ENCODE results near the gene TBC1D22A.

Gene TBC1D22A

DNA sequence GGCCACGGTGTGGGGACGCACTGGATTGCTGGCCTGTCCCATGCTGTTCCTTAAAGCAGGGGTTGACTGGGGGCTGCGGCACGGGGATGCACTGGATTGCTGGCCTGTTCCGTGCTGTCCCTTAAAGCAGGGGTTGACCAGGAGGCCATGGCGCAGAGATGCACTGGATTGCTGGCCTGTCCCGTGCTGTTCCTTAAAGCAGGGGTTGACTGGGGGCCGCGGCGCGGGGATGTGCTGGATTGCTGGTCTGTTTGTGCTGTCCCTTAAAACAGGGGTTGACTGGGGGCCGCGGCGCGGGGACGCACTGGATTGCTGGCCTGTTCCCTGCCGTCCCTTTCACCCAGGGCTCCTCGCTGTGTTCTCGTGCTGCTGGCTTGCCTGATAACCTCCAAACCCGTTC is 383.4 kb downstream of the TBC1D22A start:
- Histone ChIP-seq H3K4me3 (ENCODE audit: low read depth in 1 of 2, low read length in 2 of 2) (no peak overlapping the region), H3K36me3 (ENCODE audit: control insufficient read depth in 1 of 2, insufficient read depth in 2 of 2, low read length in 2 of 2) (peaks cover 0 to 5% of the 10 kb centered on the region in 2 donors), H3K4me1 (ENCODE audit: control insufficient read depth in 1 of 2, insufficient read depth in 2 of 2, low read length in 2 of 2) (no peaks in the 10 kb centered on the region), H3K27ac (ENCODE audit: low read depth, low read length) (no peak overlapping the region), H3K9me3 (ENCODE audit: control insufficient read depth in 1 of 2, low read length in 2 of 2) (no peaks in the 10 kb centered on the region), H3K9ac (ENCODE audit: low read depth in 1 of 2, low read length in 2 of 2) (no peak overlapping the region), H3K27me3 (ENCODE audit: control insufficient read depth in 1 of 2, insufficient read depth in 2 of 2, low read length in 2 of 2) (no peaks in the 10 kb centered on the region)

DNA sequence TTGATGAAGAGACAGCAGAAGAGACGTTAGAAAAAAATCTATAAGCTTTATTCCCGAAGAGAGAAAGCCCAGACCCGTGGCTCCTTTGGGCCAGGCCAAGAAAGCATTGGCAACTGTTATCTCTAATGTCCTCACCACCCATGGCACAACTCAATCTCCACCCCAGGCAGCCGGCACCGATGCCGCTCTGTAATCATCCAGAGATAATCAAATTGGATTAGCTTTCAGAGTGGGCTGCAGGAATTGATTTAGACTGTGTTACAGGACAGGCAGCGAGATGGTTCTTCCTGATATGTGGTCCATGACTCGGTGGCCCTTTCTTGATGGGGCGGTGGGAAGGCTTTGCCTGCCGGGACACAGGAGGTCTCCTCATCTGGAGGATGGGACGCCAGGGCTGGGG is 383.9 kb downstream of the TBC1D22A start:
- peaks cover 0 to 5% of the 10 kb centered on the region in 2 donors for H3K36me3 ChIP-seq (ENCODE audit: control insufficient read depth in 1 of 2, insufficient read depth in 2 of 2, low read length in 2 of 2)
- H3K27me3 ChIP-seq (ENCODE audit: control insufficient read depth in 1 of 2, insufficient read depth in 2 of 2, low read length in 2 of 2) = no peaks in the 10 kb centered on the region
- H3K27ac ChIP-seq (ENCODE audit: low read depth, low read length) = no peak overlapping the region
- no peak overlapping the region for H3K9ac ChIP-seq (ENCODE audit: low read depth in 1 of 2, low read length in 2 of 2)
- no peaks in the 10 kb centered on the region for H3K4me1 ChIP-seq (ENCODE audit: control insufficient read depth in 1 of 2, insufficient read depth in 2 of 2, low read length in 2 of 2)
- no peaks in the 10 kb centered on the region for H3K9me3 ChIP-seq (ENCODE audit: control insufficient read depth in 1 of 2, low read length in 2 of 2)
- H3K4me3 ChIP-seq (ENCODE audit: low read depth in 1 of 2, low read length in 2 of 2) = no peak overlapping the region

DNA sequence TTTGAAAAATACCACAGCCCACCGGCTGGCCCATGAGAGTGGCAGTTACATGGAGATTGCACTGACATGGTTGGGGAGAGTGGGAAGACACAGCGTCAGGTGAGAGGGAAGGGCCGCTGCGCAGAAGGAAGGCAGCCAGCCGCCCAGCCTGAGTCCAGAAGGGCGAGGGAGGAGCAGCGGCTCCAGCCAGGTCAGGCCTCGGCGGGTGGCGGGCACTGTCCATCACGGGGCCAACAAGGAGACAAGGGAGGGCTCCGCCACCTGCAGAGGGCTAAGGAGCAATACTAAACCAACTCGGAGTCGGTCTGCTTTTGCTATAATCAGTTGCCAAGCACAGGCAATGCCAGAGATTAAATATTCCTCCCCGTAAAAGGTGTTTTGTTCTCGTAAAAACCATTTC is 384.5 kb downstream of the TBC1D22A start:
- no peak overlapping the region for H3K27ac ChIP-seq (ENCODE audit: low read depth, low read length)
- H3K9ac ChIP-seq (ENCODE audit: low read depth in 1 of 2, low read length in 2 of 2) = no peak overlapping the region
- no peaks in the 10 kb centered on the region for H3K4me1 ChIP-seq (ENCODE audit: control insufficient read depth in 1 of 2, insufficient read depth in 2 of 2, low read length in 2 of 2)
- no peaks in the 10 kb centered on the region for H3K27me3 ChIP-seq (ENCODE audit: control insufficient read depth in 1 of 2, insufficient read depth in 2 of 2, low read length in 2 of 2)
- H3K4me3 ChIP-seq (ENCODE audit: low read depth in 1 of 2, low read length in 2 of 2) = no peak overlapping the region
- H3K9me3 ChIP-seq (ENCODE audit: control insufficient read depth in 1 of 2, low read length in 2 of 2) = no peaks in the 10 kb centered on the region
- H3K36me3 ChIP-seq (ENCODE audit: control insufficient read depth in 1 of 2, insufficient read depth in 2 of 2, low read length in 2 of 2) = peaks cover 0 to 5% of the 10 kb centered on the region in 2 donors

DNA sequence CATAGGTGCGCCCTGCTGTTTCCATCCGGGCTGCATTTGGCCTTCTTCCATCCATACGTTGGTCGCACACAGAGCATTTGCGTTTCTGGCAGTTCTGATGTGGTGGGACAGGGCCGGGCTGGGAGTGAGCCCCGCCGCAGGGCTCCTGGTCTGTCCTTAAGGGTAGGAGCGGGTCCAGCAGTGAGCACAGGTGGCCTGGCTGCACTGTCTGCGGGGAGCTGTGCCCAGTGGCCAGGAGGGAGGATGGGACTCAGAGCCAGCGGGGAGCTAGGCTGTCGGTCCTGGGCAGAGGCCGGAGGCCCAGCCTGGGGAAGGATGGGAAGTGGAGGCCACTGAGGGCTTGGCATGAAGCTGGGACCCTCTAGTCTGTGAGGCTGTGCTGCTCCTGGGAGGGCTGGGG is 385.1 kb downstream of the TBC1D22A start:
- Histone ChIP-seq H3K36me3 (ENCODE audit: control insufficient read depth in 1 of 2, insufficient read depth in 2 of 2, low read length in 2 of 2) (peaks cover 0 to 5% of the 10 kb centered on the region in 2 donors), H3K4me1 (ENCODE audit: control insufficient read depth in 1 of 2, insufficient read depth in 2 of 2, low read length in 2 of 2) (no peaks in the 10 kb centered on the region), H3K9me3 (ENCODE audit: control insufficient read depth in 1 of 2, low read length in 2 of 2) (no peaks in the 10 kb centered on the region), H3K27me3 (ENCODE audit: control insufficient read depth in 1 of 2, insufficient read depth in 2 of 2, low read length in 2 of 2) (no peaks in the 10 kb centered on the region), H3K4me3 (ENCODE audit: low read depth in 1 of 2, low read length in 2 of 2) (no peak overlapping the region), H3K9ac (ENCODE audit: low read depth in 1 of 2, low read length in 2 of 2) (no peak overlapping the region), H3K27ac (ENCODE audit: low read depth, low read length) (no peak overlapping the region)

DNA sequence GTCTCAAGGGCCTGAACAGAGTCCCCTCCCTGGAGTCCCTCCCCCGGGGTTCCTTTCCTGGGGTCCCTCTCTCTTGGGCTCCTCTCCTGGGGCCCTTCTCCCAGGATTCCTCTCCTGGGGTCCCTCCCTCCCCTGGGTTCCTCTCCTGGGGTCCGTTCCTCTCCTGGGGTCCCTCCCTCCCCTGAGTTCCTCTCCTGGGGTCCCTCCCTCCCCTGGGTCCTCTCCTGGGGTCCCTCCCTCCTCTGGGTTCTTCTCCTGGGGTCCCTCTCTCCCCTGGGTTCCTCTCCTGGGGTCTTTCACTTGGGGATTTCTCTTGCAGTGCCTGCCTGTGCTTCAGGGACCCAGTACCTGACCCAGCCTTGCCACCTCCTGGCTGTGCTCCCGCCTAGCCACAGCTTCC is 386.1 kb downstream of the TBC1D22A start:
- H3K27me3 ChIP-seq (ENCODE audit: control insufficient read depth in 1 of 2, insufficient read depth in 2 of 2, low read length in 2 of 2) = no peaks in the 10 kb centered on the region
- peaks cover 0 to under 1% of the 10 kb centered on the region in 2 donors for H3K36me3 ChIP-seq (ENCODE audit: control insufficient read depth in 1 of 2, insufficient read depth in 2 of 2, low read length in 2 of 2)
- no peaks in the 10 kb centered on the region for H3K9me3 ChIP-seq (ENCODE audit: control insufficient read depth in 1 of 2, low read length in 2 of 2)
- H3K27ac ChIP-seq (ENCODE audit: low read depth, low read length) = no peak overlapping the region
- H3K4me1 ChIP-seq (ENCODE audit: control insufficient read depth in 1 of 2, insufficient read depth in 2 of 2, low read length in 2 of 2) = no peaks in the 10 kb centered on the region
- H3K9ac ChIP-seq (ENCODE audit: low read depth in 1 of 2, low read length in 2 of 2) = no peak overlapping the region
- no peak overlapping the region for H3K4me3 ChIP-seq (ENCODE audit: low read depth in 1 of 2, low read length in 2 of 2)

DNA sequence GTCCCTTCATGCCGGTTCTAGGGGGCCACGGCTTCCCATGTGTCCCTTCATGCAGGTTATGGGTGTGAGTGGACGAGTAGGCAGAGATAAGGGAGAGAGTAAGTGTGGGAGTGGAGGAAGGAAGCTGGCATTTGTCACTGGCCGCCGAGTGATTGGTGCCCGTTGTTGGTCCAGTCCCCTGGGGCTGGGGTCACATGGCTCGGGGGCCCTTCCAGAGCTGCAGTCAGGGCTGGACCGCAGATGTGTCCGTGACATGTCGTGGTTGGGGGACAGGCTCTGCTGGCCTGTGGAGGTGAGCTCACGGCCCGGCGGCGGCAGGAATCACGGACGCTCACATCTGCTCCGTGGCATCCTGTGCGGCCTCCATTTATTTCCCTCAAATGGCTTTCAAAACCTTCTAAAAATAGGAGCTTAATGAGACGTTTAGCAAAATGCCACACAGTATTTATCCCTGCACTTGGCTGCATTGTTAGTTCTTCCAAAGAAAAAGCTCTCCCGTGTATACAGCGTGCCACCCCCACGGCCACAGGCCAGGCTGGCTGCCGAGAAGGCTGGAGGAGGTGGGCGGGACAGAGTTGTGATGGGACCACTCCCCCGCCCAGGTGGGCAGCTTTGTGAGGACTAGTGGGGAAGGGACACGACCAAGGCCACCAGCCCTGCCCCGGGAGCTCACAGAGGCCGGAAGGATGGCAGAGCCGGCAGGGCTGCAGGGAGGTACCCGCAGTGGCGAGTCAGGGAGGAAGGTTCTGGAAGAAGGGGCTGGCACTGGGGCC is 386.7 kb downstream of the TBC1D22A start:
- Histone ChIP-seq H3K36me3 (ENCODE audit: control insufficient read depth in 1 of 2, insufficient read depth in 2 of 2, low read length in 2 of 2) (no peaks in the 10 kb centered on the region), H3K9me3 (ENCODE audit: control insufficient read depth in 1 of 2, low read length in 2 of 2) (no peaks in the 10 kb centered on the region), H3K4me1 (ENCODE audit: control insufficient read depth in 1 of 2, insufficient read depth in 2 of 2, low read length in 2 of 2) (no peaks in the 10 kb centered on the region), H3K9ac (ENCODE audit: low read depth in 1 of 2, low read length in 2 of 2) (no peak overlapping the region), H3K27me3 (ENCODE audit: control insufficient read depth in 1 of 2, insufficient read depth in 2 of 2, low read length in 2 of 2) (no peaks in the 10 kb centered on the region), H3K27ac (ENCODE audit: low read depth, low read length) (no peak overlapping the region), H3K4me3 (ENCODE audit: low read depth in 1 of 2, low read length in 2 of 2) (no peak overlapping the region)

DNA sequence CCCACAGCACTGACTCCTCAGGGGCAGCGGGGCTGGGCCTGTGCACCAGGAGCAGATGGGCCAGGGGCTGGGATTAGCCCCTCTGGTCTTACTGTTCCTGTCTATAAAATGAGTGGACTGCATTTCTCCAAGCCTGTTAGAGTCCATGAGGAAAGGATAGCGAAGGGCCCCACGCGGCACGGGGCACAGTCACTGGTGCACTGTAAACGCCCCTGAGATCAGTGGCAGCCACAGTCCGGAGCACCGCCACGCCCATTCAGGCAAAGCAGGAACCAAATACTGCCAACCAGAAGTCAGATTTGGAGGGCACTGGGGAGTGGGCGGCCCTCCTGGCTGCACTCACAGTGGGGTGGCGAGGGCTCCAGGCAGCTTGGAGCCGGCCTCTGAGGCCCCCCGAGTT is 387.5 kb downstream of the TBC1D22A start:
- no peaks in the 10 kb centered on the region for H3K9me3 ChIP-seq (ENCODE audit: control insufficient read depth in 1 of 2, low read length in 2 of 2)
- no peaks in the 10 kb centered on the region for H3K4me1 ChIP-seq (ENCODE audit: control insufficient read depth in 1 of 2, insufficient read depth in 2 of 2, low read length in 2 of 2)
- H3K4me3 ChIP-seq (ENCODE audit: low read depth in 1 of 2, low read length in 2 of 2) = no peak overlapping the region
- no peaks in the 10 kb centered on the region for H3K36me3 ChIP-seq (ENCODE audit: control insufficient read depth in 1 of 2, insufficient read depth in 2 of 2, low read length in 2 of 2)
- no peak overlapping the region for H3K27ac ChIP-seq (ENCODE audit: low read depth, low read length)
- no peak overlapping the region for H3K9ac ChIP-seq (ENCODE audit: low read depth in 1 of 2, low read length in 2 of 2)
- H3K27me3 ChIP-seq (ENCODE audit: control insufficient read depth in 1 of 2, insufficient read depth in 2 of 2, low read length in 2 of 2) = no peaks in the 10 kb centered on the region

DNA sequence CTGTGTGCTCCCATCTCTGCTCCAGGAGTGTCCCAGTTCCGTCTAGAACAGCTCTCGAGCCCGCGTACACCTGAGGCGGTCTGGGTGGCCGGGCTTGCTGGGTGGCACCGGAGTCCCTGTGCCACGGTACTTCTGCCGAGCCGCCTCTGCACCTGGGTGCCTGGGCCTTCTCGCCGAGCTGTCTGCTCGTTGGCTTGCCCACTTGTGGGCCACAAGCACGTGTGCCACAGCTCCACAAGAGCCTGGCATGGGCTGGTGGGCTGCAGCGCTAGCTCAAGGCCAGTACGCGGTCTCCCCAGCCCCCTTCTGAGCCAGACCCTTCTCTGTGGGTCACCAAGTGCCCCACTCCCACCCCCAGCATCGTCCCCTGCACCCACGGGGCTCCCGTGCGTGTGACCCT is 388.0 kb downstream of the TBC1D22A start:
- Histone ChIP-seq H3K27me3 (ENCODE audit: control insufficient read depth in 1 of 2, insufficient read depth in 2 of 2, low read length in 2 of 2) (no peaks in the 10 kb centered on the region), H3K27ac (ENCODE audit: low read depth, low read length) (no peak overlapping the region), H3K9me3 (ENCODE audit: control insufficient read depth in 1 of 2, low read length in 2 of 2) (no peaks in the 10 kb centered on the region), H3K9ac (ENCODE audit: low read depth in 1 of 2, low read length in 2 of 2) (no peak overlapping the region), H3K4me3 (ENCODE audit: low read depth in 1 of 2, low read length in 2 of 2) (no peak overlapping the region), H3K4me1 (ENCODE audit: control insufficient read depth in 1 of 2, insufficient read depth in 2 of 2, low read length in 2 of 2) (no peaks in the 10 kb centered on the region), H3K36me3 (ENCODE audit: control insufficient read depth in 1 of 2, insufficient read depth in 2 of 2, low read length in 2 of 2) (no peaks in the 10 kb centered on the region)

DNA sequence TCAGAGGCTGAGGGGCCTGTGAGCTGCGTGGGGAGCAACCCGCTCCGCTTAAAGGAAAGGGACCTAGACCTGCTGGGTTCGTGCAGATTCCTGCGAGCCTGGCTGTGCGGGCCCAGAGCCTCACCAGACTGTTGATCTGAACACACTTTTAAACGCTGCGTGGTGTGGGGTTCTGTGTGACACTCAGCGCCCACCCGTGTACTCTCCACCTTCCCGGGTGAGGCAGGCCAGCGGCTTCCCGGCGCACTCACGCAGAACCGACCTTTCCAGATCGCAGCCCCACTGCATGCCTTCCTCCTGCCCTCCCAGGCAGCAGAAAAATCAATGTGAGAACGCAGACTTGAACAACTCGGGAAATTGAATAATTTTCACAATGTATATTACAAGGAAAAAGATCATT is 388.6 kb downstream of the TBC1D22A start:
- no peaks in the 10 kb centered on the region for H3K4me1 ChIP-seq (ENCODE audit: control insufficient read depth in 1 of 2, insufficient read depth in 2 of 2, low read length in 2 of 2)
- H3K27me3 ChIP-seq (ENCODE audit: control insufficient read depth in 1 of 2, insufficient read depth in 2 of 2, low read length in 2 of 2) = no peaks in the 10 kb centered on the region
- H3K27ac ChIP-seq (ENCODE audit: low read depth, low read length) = no peak overlapping the region
- H3K9me3 ChIP-seq (ENCODE audit: control insufficient read depth in 1 of 2, low read length in 2 of 2) = no peaks in the 10 kb centered on the region
- H3K4me3 ChIP-seq (ENCODE audit: low read depth in 1 of 2, low read length in 2 of 2) = no peak overlapping the region
- no peak overlapping the region for H3K9ac ChIP-seq (ENCODE audit: low read depth in 1 of 2, low read length in 2 of 2)
- H3K36me3 ChIP-seq (ENCODE audit: control insufficient read depth in 1 of 2, insufficient read depth in 2 of 2, low read length in 2 of 2) = no peaks in the 10 kb centered on the region

DNA sequence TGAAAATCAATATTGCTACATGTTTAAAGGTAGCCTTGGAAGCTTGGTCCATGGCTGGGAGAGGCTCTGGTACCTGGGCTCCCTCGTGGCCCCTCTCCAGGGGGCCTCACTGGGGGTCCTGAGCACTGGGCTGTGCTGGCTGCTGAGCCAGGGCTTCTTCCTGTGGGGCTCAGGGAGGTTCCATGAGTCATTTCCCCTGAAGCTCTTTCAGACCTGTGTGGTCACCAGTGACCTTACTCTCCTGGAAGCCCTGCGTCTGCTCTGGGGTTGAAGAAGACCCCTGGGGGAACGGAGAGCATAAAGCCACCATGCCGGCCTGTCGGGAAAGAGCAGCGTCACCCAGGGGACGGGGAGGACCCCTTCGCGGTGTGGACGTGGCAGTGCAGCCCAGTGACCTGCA is 389.0 kb downstream of the TBC1D22A start:
- no peaks in the 10 kb centered on the region for H3K4me1 ChIP-seq (ENCODE audit: control insufficient read depth in 1 of 2, insufficient read depth in 2 of 2, low read length in 2 of 2)
- no peak overlapping the region for H3K4me3 ChIP-seq (ENCODE audit: low read depth in 1 of 2, low read length in 2 of 2)
- no peak overlapping the region for H3K27ac ChIP-seq (ENCODE audit: low read depth, low read length)
- no peaks in the 10 kb centered on the region for H3K27me3 ChIP-seq (ENCODE audit: control insufficient read depth in 1 of 2, insufficient read depth in 2 of 2, low read length in 2 of 2)
- H3K9ac ChIP-seq (ENCODE audit: low read depth in 1 of 2, low read length in 2 of 2) = no peak overlapping the region
- no peaks in the 10 kb centered on the region for H3K36me3 ChIP-seq (ENCODE audit: control insufficient read depth in 1 of 2, insufficient read depth in 2 of 2, low read length in 2 of 2)
- H3K9me3 ChIP-seq (ENCODE audit: control insufficient read depth in 1 of 2, low read length in 2 of 2) = no peaks in the 10 kb centered on the region

All from duodenal mucosa (tissue), 2 donors.